ENCODE results near the gene FAM180A. TPM values are rescaled to one million over a fixed set of nuclear protein-coding genes. Genes with fewer than 3 reads are reported as not detected.

The FAM180A gene
- total RNA-seq, 4 donors from 2014 or later, result 2.3 to 5.8 (median 4.9) TPM

- peaks cover 7% of the 10 kb centered on the region for H3K4me1 ChIP-seq
- H3K36me3 ChIP-seq, result no peaks in the 10 kb centered on the region
- no peak overlapping the region for H3K27ac ChIP-seq
- H3K9me3 ChIP-seq, result no peaks in the 10 kb centered on the region
- DNase-seq (ENCODE audit: low spot score in 2 of 2), result no peak
- no peaks in the 10 kb centered on the region for H3K27me3 ChIP-seq
- WGBS, result 78% methylated on average over 4 of the region's 4 CpGs
- TF ChIP-seq POLR2AphosphoS5 (IDR thresholded peaks at IDR 0.05), result no peak
- no peak for TF ChIP-seq CTCF (IDR thresholded peaks at IDR 0.05)
- no peak for TF ChIP-seq POLR2A (IDR thresholded peaks at IDR 0.05)
- TF ChIP-seq EP300 (IDR thresholded peaks at IDR 0.05), result no peak
- H3K4me3 ChIP-seq, result no peak overlapping the region
Observed at GRCh38 chr7:135792363-135792668, 43.7 kb upstream of the FAM180A start.

- WGBS, result 63% methylated on average over 6 of the region's 7 CpGs
- H3K4me3 ChIP-seq, result no peak overlapping the region
- H3K4me1 ChIP-seq, result peaks cover 7% of the 10 kb centered on the region
- no peak for TF ChIP-seq EP300 (IDR thresholded peaks at IDR 0.05)
- no peak for TF ChIP-seq POLR2AphosphoS5 (IDR thresholded peaks at IDR 0.05)
- TF ChIP-seq CTCF (IDR thresholded peaks at IDR 0.05), result no peak
- TF ChIP-seq POLR2A (IDR thresholded peaks at IDR 0.05), result no peak
- no peak for DNase-seq (ENCODE audit: low spot score in 2 of 2)
- no peaks in the 10 kb centered on the region for H3K27me3 ChIP-seq
- H3K9me3 ChIP-seq, result no peaks in the 10 kb centered on the region
- H3K27ac ChIP-seq, result no peak overlapping the region
- H3K36me3 ChIP-seq, result no peaks in the 10 kb centered on the region
Observed at GRCh38 chr7:135791543-135792362, 43.1 kb upstream of the FAM180A start.

GRCh38 chr7:135790371-135790977 is 41.9 kb upstream of the FAM180A start:
- no peaks in the 10 kb centered on the region for H3K36me3 ChIP-seq
- H3K9me3 ChIP-seq, result no peaks in the 10 kb centered on the region
- DNase-seq (ENCODE audit: low spot score in 2 of 2), result no peak
- WGBS, result 75% methylated on average over 11 of the region's 11 CpGs
- peak in 1 of 3 donors; percentile 30 for TF ChIP-seq POLR2AphosphoS5 (IDR thresholded peaks at IDR 0.05)
- TF ChIP-seq CTCF (IDR thresholded peaks at IDR 0.05), result no peak
- H3K27me3 ChIP-seq, result no peaks in the 10 kb centered on the region
- no peak overlapping the region for H3K4me3 ChIP-seq
- no peaks in the 10 kb centered on the region for H3K4me1 ChIP-seq
- H3K27ac ChIP-seq, result no peak overlapping the region

GRCh38 chr7:135789956-135790355 is 41.3 kb upstream of the FAM180A start:
- TF ChIP-seq EP300 (IDR thresholded peaks at IDR 0.05), result no peak
- no peak for TF ChIP-seq POLR2AphosphoS5 (IDR thresholded peaks at IDR 0.05)
- TF ChIP-seq POLR2A (IDR thresholded peaks at IDR 0.05), result no peak
- TF ChIP-seq CTCF (IDR thresholded peaks at IDR 0.05), result no peak
- DNase-seq (ENCODE audit: low spot score in 2 of 2), result no peak
- Histone ChIP-seq H3K4me3 (no peak overlapping the region), H3K36me3 (no peaks in the 10 kb centered on the region), H3K27ac (no peak overlapping the region), H3K4me1 (no peaks in the 10 kb centered on the region), H3K9me3 (no peaks in the 10 kb centered on the region), H3K27me3 (no peaks in the 10 kb centered on the region)
- WGBS, result 60% methylated on average over 3 of the region's 3 CpGs

GRCh38 chr7:135789431-135789830 is 40.8 kb upstream of the FAM180A start:
- Histone ChIP-seq H3K27me3 (no peaks in the 10 kb centered on the region), H3K4me3 (no peak overlapping the region), H3K27ac (no peak overlapping the region), H3K9me3 (no peaks in the 10 kb centered on the region), H3K4me1 (no peaks in the 10 kb centered on the region), H3K36me3 (no peaks in the 10 kb centered on the region)
- no peak for TF ChIP-seq EP300 (IDR thresholded peaks at IDR 0.05)
- TF ChIP-seq POLR2AphosphoS5 (IDR thresholded peaks at IDR 0.05), result no peak
- no peak for TF ChIP-seq CTCF (IDR thresholded peaks at IDR 0.05)
- TF ChIP-seq POLR2A (IDR thresholded peaks at IDR 0.05), result no peak
- DNase-seq (ENCODE audit: low spot score in 2 of 2), result no peak
- WGBS, result 74% methylated on average over 4 of the region's 4 CpGs
